SU-DHL-6 (cell line): Measurements from ENCODE around the gene CETP.
A peak's percentile ranks its signal among the peaks of the same experiment; 100 is the strongest.

Experiments used
- H2AFZ ChIP-seq: fragments of 200-600 bp; sonication (generic); 2 replicates; pipeline ENCODE4 v1.6.1; 2014; ENCODE audit warnings: low read depth, mild to moderate bottlenecking, moderate library complexity, mixed read lengths, antibody characterized with exemption, low read length; ENCODE audit not compliant: severe bottlenecking
- H3F3A ChIP-seq: fragments of 200-600 bp; shearing (Covaris generic); 2 replicates; pipeline ENCODE4 v1.6.0; 2016; ENCODE audit warnings: antibody characterized with exemption, mild to moderate bottlenecking; ENCODE audit not compliant: insufficient read depth
- H3K27ac ChIP-seq: fragments of 200-600 bp; sonication (generic); 2 replicates; pipeline ENCODE4 v1.5.1; 2016; ENCODE audit warnings: low read depth, mild to moderate bottlenecking, low read length, moderate library complexity, mixed read lengths
- H3K27me3 ChIP-seq: fragments of 200-600 bp; sonication (generic), shearing (Covaris generic); 2 replicates; pipeline ENCODE4 v1.6.0; 2014; ENCODE audit warnings: mild to moderate bottlenecking, low read length
- H3K36me3 ChIP-seq: fragments of 200-600 bp; sonication (generic); 2 replicates; pipeline ENCODE4 v1.6.1; 2014; ENCODE audit warnings: mild to moderate bottlenecking, low read length, mixed read lengths
- H3K4me2 ChIP-seq: fragments of 300-600, 200-600 bp; shearing (Covaris generic), sonication (generic); 2 replicates; pipeline ENCODE4 v1.6.0; 2014; ENCODE audit warnings: low read length, low read depth, mild to moderate bottlenecking; ENCODE audit not compliant: poor library complexity, severe bottlenecking
- H3K4me3 ChIP-seq: fragments of 200-600 bp; sonication (generic); 2 replicates; pipeline ENCODE4 v1.5.1; 2014; ENCODE audit warnings: antibody characterized with exemption, low read length, mild to moderate bottlenecking, mixed read lengths; ENCODE audit not compliant: insufficient read depth, poor library complexity, severe bottlenecking
- H3K79me2 ChIP-seq: fragments of 200-600 bp; sonication (generic); 2 replicates; pipeline ENCODE4 v1.6.1; 2014; ENCODE audit warnings: mild to moderate bottlenecking, low read length, moderate library complexity; ENCODE audit not compliant: insufficient read depth
- H3K9ac ChIP-seq: fragments of 200-600 bp; sonication (generic); 2 replicates; pipeline ENCODE4 v1.7.0; 2014; ENCODE audit warnings: mild to moderate bottlenecking, low read length
- H3K9me2 ChIP-seq: fragments of 200-600 bp; sonication (generic); replicated peaks from 2 replicates; pipeline ENCODE4 v1.6.1; 2014; ENCODE audit warnings: low read length; ENCODE audit not compliant: insufficient read depth
- H3K9me3 ChIP-seq: fragments of 200-600 bp; sonication (generic); 2 replicates; pipeline ENCODE4 v1.6.1; 2014; ENCODE audit warnings: low read length, mixed read lengths; ENCODE audit not compliant: insufficient read depth
- H4K20me1 ChIP-seq: fragments of 200-600 bp; sonication (generic); 2 replicates; pipeline ENCODE4 v1.6.1; 2014; ENCODE audit warnings: low read depth, mild to moderate bottlenecking, antibody characterized with exemption, low read length, moderate library complexity, mixed read lengths
- CTCF ChIP-seq: fragments of 200-600 bp; sonication (generic); IDR thresholded peaks from one replicate; pipeline ENCODE4 v1.5.1; 2017; ENCODE audit warnings: antibody characterized with exemption, mild to moderate bottlenecking, low read length, moderate library complexity; ENCODE audit not compliant: insufficient read depth, poor library complexity, severe bottlenecking
- EZH2phosphoT487 ChIP-seq: fragments of 200-600 bp; sonication (generic), shearing (Covaris generic); conservative IDR thresholded peaks from 2 replicates; pipeline ENCODE4 v1.6.1; 2018; ENCODE audit warnings: mild to moderate bottlenecking, antibody characterized with exemption, low read length, moderate library complexity, mixed read lengths

The CETP gene

GRCh38 chr16:56931271-56931891, 30.4 kb upstream of the CETP start:
- Histone ChIP-seq H3F3A (peaks cover 65% of the 10 kb centered on the region), H3K9me2 (no peaks in the 10 kb centered on the region), H3K9ac (peak overlapping the region; percentile 96), H4K20me1 (peaks cover 29% of the 10 kb centered on the region), H2AFZ (no peak overlapping the region), H3K4me2 (peak overlapping the region; percentile 98), H3K27me3 (no peaks in the 10 kb centered on the region), H3K4me3 (no peak overlapping the region), H3K36me3 (peaks cover 30% of the 10 kb centered on the region), H3K9me3 (no peaks in the 10 kb centered on the region), H3K79me2 (peaks cover 43% of the 10 kb centered on the region), H3K27ac (peak overlapping the region; percentile 96)
- no peak for TF ChIP-seq CTCF
- TF ChIP-seq EZH2phosphoT487 = no peak

- H4K20me1 ChIP-seq = peaks cover 34% of the 10 kb centered on the region
- peak within 1 kb of the TSS; percentile 96 for H3K9ac ChIP-seq
- H3K27ac ChIP-seq = peak within 1 kb of the TSS; percentile 96
- peak within 1 kb of the TSS; percentile 98 for H3K4me2 ChIP-seq
- no peak for TF ChIP-seq CTCF
- TF ChIP-seq EZH2phosphoT487 = no peak
- no peaks in the 10 kb centered on the region for H3K9me3 ChIP-seq
- no peaks in the 10 kb centered on the region for H3K9me2 ChIP-seq
- peaks cover 38% of the 10 kb centered on the region for H3K36me3 ChIP-seq
- no peak within 1 kb of the TSS for H2AFZ ChIP-seq
- H3F3A ChIP-seq = peaks cover 66% of the 10 kb centered on the region
- peak within 1 kb of the TSS; percentile 90 for H3K4me3 ChIP-seq
- peaks cover 50% of the 10 kb centered on the region for H3K79me2 ChIP-seq
- no peaks in the 10 kb centered on the region for H3K27me3 ChIP-seq
These were observed 29.6 kb upstream of the CETP start, which contains the start of gene HERPUD1 for GRCh38 chr16:56931892-56932720. HERPUD1 (plus strand) TSS chr16:56932142; CDS start chr16:56932245, 103 bp downstream.

DNA sequence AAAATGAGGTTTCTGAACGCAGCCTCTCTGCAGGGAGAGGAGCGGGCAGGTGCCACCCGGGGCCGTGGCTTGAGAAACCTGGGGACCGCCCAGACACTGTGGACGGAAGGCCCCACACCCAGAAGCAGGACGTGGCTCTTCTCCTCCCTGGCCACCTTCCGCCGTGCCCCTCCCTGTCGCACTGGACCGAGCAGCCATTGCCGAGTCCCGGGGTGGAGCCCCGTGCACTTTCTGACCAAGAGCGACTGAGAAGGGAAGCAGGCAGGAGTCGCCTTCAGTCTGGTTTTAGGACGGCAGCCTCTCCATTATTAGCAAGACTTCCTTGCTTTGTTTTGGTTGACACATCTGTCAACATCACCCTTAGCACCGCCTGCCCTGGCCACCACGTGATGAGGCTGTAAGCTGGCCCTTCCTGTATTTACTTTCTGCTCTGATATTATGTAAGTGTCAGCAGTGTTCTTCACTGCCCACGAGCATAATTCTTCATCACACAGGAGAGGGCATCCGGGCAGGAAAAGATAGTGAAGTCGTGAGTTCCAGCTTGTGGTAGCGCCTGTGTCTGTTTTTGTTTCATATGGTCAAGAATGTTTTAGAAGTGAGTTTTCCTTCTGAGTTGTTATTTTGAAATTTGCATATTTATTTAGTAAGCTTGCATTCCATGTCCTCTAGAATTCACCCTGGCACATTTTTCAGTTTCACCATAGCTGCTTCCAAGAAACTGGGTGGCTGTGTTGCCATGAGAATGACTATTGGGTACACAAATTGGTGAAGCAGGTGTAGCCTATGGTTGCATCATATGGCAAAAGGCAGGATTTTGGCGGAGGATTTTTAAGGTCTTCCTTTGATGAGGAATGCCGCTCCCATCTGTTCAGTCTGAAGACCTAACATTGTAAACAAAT, 28.8 kb upstream of the CETP start:
- TF ChIP-seq CTCF = no peak
- peak overlapping the region; percentile 96 for H3K9ac ChIP-seq
- H3K27ac ChIP-seq = peak overlapping the region; percentile 96
- no peaks in the 10 kb centered on the region for H3K9me3 ChIP-seq
- peaks cover 46% of the 10 kb centered on the region for H3K36me3 ChIP-seq
- H4K20me1 ChIP-seq = peaks cover 40% of the 10 kb centered on the region
- peaks cover 59% of the 10 kb centered on the region for H3K79me2 ChIP-seq
- H3K4me2 ChIP-seq = peak overlapping the region; percentile 98
- no peaks in the 10 kb centered on the region for H3K9me2 ChIP-seq
- peak overlapping the region; percentile 90 for H3K4me3 ChIP-seq
- no peaks in the 10 kb centered on the region for H3K27me3 ChIP-seq
- no peak overlapping the region for H2AFZ ChIP-seq
- H3F3A ChIP-seq = peaks cover 69% of the 10 kb centered on the region
